Osteoblast (primary cell): Measurements from ENCODE around the gene TMEM139. TPM values are rescaled to one million over a fixed set of nuclear protein-coding genes. Genes with fewer than 3 reads are reported as not detected.

Experiments used
- DNase-seq: peaks from one replicate; pipeline ENCODE4 v3.0.0; 2011; ENCODE audit warnings: low spot score, mixed read lengths; ENCODE audit not compliant: insufficient read length; ENCODE audit errors: missing footprints
- H2AFZ ChIP-seq: 2 replicates; pipeline ENCODE4 v1.6.0; 2011; ENCODE audit warnings: mild to moderate bottlenecking, low read length
- H3K27ac ChIP-seq: 2 replicates; pipeline ENCODE4 v1.5.1; 2011; ENCODE audit warnings: mild to moderate bottlenecking, low read depth, low read length, moderate library complexity
- H3K27me3 ChIP-seq: 2 replicates; pipeline ENCODE4 v1.6.0; 2012; ENCODE audit warnings: mild to moderate bottlenecking, control low read depth, inconsistent platforms, low read length, moderate library complexity; ENCODE audit not compliant: insufficient read depth
- H3K36me3 ChIP-seq: 2 replicates; pipeline ENCODE4 v1.5.1; 2011; ENCODE audit warnings: mild to moderate bottlenecking, low read length, control low read depth, moderate library complexity; ENCODE audit not compliant: insufficient read depth
- H3K4me1 ChIP-seq: 2 replicates; pipeline ENCODE4 v1.5.1; 2011; ENCODE audit warnings: mild to moderate bottlenecking, low read length, control low read depth, moderate library complexity; ENCODE audit not compliant: insufficient read depth
- H3K4me2 ChIP-seq: 2 replicates; pipeline ENCODE4 v1.6.0; 2011; ENCODE audit warnings: mild to moderate bottlenecking, low read length; ENCODE audit not compliant: insufficient read depth
- H3K4me3 ChIP-seq: fragments of 200-600 bp; sonication (generic); 3 replicates; pipeline ENCODE4 v1.5.1; 2012; ENCODE audit warnings: mild to moderate bottlenecking, low read length, inconsistent platforms; ENCODE audit not compliant: insufficient read depth
- H3K79me2 ChIP-seq: 2 replicates; pipeline ENCODE4 v1.6.0; 2012; ENCODE audit warnings: mild to moderate bottlenecking, low read length, control low read depth, inconsistent platforms; ENCODE audit not compliant: insufficient read depth
- H3K9me3 ChIP-seq: 2 replicates; pipeline ENCODE4 v1.5.1; 2011; ENCODE audit warnings: low read depth, low read length, control low read depth
- H4K20me1 ChIP-seq: 2 replicates; pipeline ENCODE4 v1.6.0; 2012; ENCODE audit warnings: mild to moderate bottlenecking, low read length, control low read depth; ENCODE audit not compliant: insufficient read depth
- total RNA-seq: library from RNA; depleted of rRNA; stranded (reverse); fragments of >200 nt; gene quantifications from 2 replicates; pipeline ENCODE4 v1.2.3, GENCODE V29; 2012
- TF ChIP-seq, protein P1 (sequence below): IDR thresholded peaks from 2 replicates; pipeline ENCODE4 v1.5.1; 2011; ENCODE audit warnings: mild to moderate bottlenecking, low read depth, low read length, moderate library complexity; ENCODE audit errors: extremely low read depth

TMEM139 gene
- total RNA-seq, 1 donor: not detected

DNA sequence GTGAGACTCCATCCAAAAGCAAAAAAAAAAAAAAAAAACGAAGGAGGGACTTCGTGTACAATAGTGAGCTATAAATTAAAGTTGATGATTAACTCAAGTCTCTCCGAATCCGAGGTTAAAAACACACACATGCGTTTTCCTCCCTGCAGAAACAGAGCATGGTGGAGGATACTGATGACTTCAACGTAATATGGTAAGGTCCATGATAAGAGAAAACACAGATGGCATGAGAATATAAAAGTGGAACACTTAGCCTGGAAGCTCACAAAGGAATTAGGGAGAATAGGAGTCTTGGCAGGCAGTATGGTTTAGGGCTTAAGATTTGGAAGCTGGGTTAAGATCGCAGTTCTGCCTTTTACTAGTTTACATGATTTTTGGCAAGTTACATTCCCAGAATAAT lies 41.6 kb upstream of the TMEM139 start:
- Histone ChIP-seq H2AFZ (no peak overlapping the region), H3K27me3 (peaks cover 5% of the 10 kb centered on the region), H3K27ac (no peak overlapping the region), H3K4me1 (peaks cover 19% of the 10 kb centered on the region), H3K4me2 (no peak overlapping the region), H4K20me1 (no peaks in the 10 kb centered on the region), H3K79me2 (no peaks in the 10 kb centered on the region), H3K4me3 (no peak overlapping the region), H3K9me3 (no peaks in the 10 kb centered on the region), H3K36me3 (no peaks in the 10 kb centered on the region)
- TF ChIP-seq, protein P1, sequence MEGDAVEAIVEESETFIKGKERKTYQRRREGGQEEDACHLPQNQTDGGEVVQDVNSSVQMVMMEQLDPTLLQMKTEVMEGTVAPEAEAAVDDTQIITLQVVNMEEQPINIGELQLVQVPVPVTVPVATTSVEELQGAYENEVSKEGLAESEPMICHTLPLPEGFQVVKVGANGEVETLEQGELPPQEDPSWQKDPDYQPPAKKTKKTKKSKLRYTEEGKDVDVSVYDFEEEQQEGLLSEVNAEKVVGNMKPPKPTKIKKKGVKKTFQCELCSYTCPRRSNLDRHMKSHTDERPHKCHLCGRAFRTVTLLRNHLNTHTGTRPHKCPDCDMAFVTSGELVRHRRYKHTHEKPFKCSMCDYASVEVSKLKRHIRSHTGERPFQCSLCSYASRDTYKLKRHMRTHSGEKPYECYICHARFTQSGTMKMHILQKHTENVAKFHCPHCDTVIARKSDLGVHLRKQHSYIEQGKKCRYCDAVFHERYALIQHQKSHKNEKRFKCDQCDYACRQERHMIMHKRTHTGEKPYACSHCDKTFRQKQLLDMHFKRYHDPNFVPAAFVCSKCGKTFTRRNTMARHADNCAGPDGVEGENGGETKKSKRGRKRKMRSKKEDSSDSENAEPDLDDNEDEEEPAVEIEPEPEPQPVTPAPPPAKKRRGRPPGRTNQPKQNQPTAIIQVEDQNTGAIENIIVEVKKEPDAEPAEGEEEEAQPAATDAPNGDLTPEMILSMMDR: no peak
- DNase-seq: no peak

DNA sequence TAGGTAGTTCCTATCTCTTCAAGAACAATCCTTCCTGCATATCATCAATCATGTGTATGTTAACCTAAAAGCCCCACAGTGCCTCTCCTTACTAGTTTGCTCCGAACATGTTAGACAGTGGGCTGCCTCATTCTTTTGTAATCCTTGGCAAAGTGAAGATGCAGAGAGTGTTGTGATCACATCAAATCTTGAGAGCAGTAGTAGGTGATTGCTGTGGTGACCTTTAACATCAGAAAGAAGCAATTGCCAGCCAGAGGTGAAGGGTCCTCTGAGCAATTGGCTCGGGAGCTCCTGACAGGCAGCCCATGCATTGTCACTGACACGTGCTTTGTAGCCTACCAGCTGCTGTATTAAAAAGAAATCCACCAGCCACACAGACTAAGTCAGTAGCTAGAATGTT lies 41.1 kb upstream of the TMEM139 start:
- H3K27me3 ChIP-seq: peaks cover 5% of the 10 kb centered on the region
- H3K79me2 ChIP-seq: no peaks in the 10 kb centered on the region
- DNase-seq: no peak
- no peak overlapping the region for H3K4me2 ChIP-seq
- H3K4me3 ChIP-seq: no peak overlapping the region
- H3K27ac ChIP-seq: no peak overlapping the region
- no peak overlapping the region for H2AFZ ChIP-seq
- H4K20me1 ChIP-seq: no peaks in the 10 kb centered on the region
- H3K9me3 ChIP-seq: no peaks in the 10 kb centered on the region
- peaks cover 19% of the 10 kb centered on the region for H3K4me1 ChIP-seq
- TF ChIP-seq, protein P1: no peak
- H3K36me3 ChIP-seq: no peaks in the 10 kb centered on the region

DNA sequence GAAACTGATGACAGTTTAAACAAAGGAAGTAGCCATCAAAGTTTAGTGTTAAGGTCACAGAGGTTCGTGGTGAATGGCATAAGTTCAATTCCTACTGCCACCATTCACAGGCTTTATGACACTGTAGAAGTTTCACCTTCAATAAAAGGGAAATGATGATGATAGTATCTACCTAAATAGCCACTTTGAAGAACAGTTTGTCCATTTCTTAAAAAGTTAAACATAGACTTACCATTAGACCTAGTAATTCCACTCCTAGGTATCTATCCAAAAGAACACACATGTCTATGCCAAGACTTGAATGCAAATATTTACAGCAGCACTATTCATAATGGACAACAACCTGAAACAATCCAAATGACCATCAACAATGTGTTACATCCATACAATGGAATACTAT lies 40.4 kb upstream of the TMEM139 start:
- H3K4me1 ChIP-seq: peaks cover 17% of the 10 kb centered on the region
- H3K27me3 ChIP-seq: peaks cover 5% of the 10 kb centered on the region
- H2AFZ ChIP-seq: no peak overlapping the region
- H3K4me2 ChIP-seq: no peak overlapping the region
- DNase-seq: no peak
- no peak overlapping the region for H3K4me3 ChIP-seq
- H3K27ac ChIP-seq: no peak overlapping the region
- no peaks in the 10 kb centered on the region for H3K9me3 ChIP-seq
- H3K36me3 ChIP-seq: no peaks in the 10 kb centered on the region
- TF ChIP-seq, protein P1: no peak
- H4K20me1 ChIP-seq: no peaks in the 10 kb centered on the region
- no peaks in the 10 kb centered on the region for H3K79me2 ChIP-seq

DNA sequence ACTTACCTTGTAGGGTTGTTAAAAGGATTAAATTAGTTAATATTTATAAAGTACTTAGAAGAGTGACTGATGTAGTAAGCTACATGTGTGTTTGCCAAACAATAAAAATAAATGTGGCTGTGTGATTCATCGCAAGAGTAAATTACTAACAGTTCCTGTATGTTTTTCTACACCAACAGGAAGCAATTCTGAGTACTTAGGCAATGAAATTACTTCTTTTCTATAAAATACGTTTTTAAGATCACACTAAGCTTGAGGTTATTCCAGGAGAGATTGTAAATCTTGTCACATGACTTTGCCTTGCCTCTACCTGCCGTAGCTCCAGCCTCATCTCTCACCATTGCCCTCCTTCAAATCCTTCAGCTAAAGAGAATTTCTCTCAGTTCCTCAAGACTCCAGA lies 39.6 kb upstream of the TMEM139 start:
- H3K27me3 ChIP-seq: peaks cover 5% of the 10 kb centered on the region
- peaks cover 12% of the 10 kb centered on the region for H3K4me1 ChIP-seq
- no peaks in the 10 kb centered on the region for H3K9me3 ChIP-seq
- TF ChIP-seq, protein P1: no peak
- H2AFZ ChIP-seq: no peak overlapping the region
- no peak for DNase-seq
- no peak overlapping the region for H3K27ac ChIP-seq
- H3K36me3 ChIP-seq: no peaks in the 10 kb centered on the region
- no peaks in the 10 kb centered on the region for H3K79me2 ChIP-seq
- H4K20me1 ChIP-seq: no peaks in the 10 kb centered on the region
- no peak overlapping the region for H3K4me2 ChIP-seq
- no peak overlapping the region for H3K4me3 ChIP-seq
